Activated B cell treated with CpG ODN at 0.5 μM for 24 hours (primary cell): ENCODE data around the gene SPATC1L. TPM values are rescaled to one million over a fixed set of nuclear protein-coding genes. Genes with fewer than 3 reads are reported as not detected.
"Not testable (repeated sequence)": the region's sequence is repeated elsewhere in the genome, so short reads cannot be mapped to it uniquely, and the experiment has no call there.

Experiments used
- ATAC-seq: fragments of 200-7000 bp; cut with Tn5 transposase; one replicate; pipeline ENCODE4 v1.10.0; 2021; ENCODE audit warnings: low read depth, mild to moderate bottlenecking, moderate library complexity
- CTCF ChIA-PET: fragments of 350-600 bp; sonication (Branson Sonifier 250); formaldehyde crosslinking; loops from one replicate; lab custom pipeline; 2021; ENCODE audit warnings: antibody characterized with exemption; lab: Charles Lee
- POLR2A ChIA-PET: fragments of 350-600 bp; sonication (Branson Sonifier 250); formaldehyde crosslinking; loops from one replicate; lab custom pipeline; 2021; ENCODE audit warnings: antibody characterized with exemption; lab: Charles Lee
- DNase-seq: peaks from one replicate; pipeline ENCODE4 v3.0.0; 2022
- H3K27ac Mint-ChIP-seq: one replicate; pipeline ENCODE4 v1.8.0; 2020; ENCODE audit warnings: mixed read lengths
- H3K27me3 Mint-ChIP-seq: one replicate; pipeline ENCODE4 v1.8.0; 2021; ENCODE audit warnings: mixed read lengths
- H3K36me3 Mint-ChIP-seq: one replicate; pipeline ENCODE4 v1.8.0; 2021; ENCODE audit warnings: low read depth, mixed read lengths
- H3K4me1 Mint-ChIP-seq: one replicate; pipeline ENCODE4 v1.8.0; 2021; ENCODE audit warnings: mixed read lengths
- H3K4me3 Mint-ChIP-seq: one replicate; pipeline ENCODE4 v1.8.0; 2020; ENCODE audit warnings: mild to moderate bottlenecking, mixed read lengths
- H3K9me3 Mint-ChIP-seq: one replicate; pipeline ENCODE4 v1.8.0; 2020; ENCODE audit warnings: mixed read lengths
- intact Hi-C: fragments of 100-400 bp; cut with micrococcal nuclease; formaldehyde crosslinking; loops from one replicate; pipeline ENCODE4 v1.15.1; 2024
- total RNA-seq: library from RNA; stranded (reverse); gene quantifications from 2 replicates; pipeline ENCODE4 v1.2.3, GENCODE V29; 2022
- TF ChIP-seq, protein P1 (sequence below): fragments of 200-600 bp; IDR thresholded peaks from one replicate; pipeline ENCODE4 v1.8.0; 2022; ENCODE audit warnings: antibody characterized with exemption, mild to moderate bottlenecking

SPATC1L gene
- total RNA-seq, 1 donor from 2014 or later: 7.5 TPM

DNA sequence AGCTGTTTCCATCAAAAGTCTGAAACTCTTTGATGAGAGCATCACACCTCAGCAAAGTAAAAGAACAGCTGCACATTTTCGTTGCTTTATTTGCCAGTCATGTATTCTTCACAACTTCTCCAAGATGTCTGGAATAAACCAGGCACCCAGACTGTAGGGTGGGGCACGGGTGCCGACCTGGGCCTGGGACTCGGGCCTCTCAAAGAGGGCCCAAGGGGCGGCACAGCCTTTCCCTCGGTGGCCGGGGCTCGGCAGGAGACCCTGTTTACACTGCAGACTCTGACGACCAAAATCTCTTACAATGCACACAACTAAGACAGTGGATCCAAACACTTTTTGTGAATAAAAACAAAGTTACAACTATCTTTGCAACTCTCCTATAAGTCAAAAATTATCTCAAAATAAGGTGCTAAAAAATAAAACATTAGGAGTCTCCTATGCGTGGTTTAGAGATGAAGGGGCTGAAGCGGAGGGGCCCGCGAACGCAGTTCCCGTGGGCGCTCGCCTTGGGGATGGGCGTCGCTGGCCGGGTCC is 43.6 kb upstream of the SPATC1L start:
- intact Hi-C loops: loop anchor here (1.0 to 5.0 kb wide), 3 partner anchors 96 to 256 kb away; partner anchors contain the start of genes DIP2A and PCNT
- DNase-seq (no peak), ATAC-seq (no peak)
- Mint-ChIP-seq H3K27ac (peak overlapping the region; percentile 46), H3K9me3 (no peaks in the 10 kb centered on the region), H3K4me1 (peaks cover 39% of the 10 kb centered on the region), H3K4me3 (peak overlapping the region; percentile 86), H3K27me3 (no peaks in the 10 kb centered on the region), H3K36me3 (peaks cover 21% of the 10 kb centered on the region)
- TF ChIP-seq, protein P1, sequence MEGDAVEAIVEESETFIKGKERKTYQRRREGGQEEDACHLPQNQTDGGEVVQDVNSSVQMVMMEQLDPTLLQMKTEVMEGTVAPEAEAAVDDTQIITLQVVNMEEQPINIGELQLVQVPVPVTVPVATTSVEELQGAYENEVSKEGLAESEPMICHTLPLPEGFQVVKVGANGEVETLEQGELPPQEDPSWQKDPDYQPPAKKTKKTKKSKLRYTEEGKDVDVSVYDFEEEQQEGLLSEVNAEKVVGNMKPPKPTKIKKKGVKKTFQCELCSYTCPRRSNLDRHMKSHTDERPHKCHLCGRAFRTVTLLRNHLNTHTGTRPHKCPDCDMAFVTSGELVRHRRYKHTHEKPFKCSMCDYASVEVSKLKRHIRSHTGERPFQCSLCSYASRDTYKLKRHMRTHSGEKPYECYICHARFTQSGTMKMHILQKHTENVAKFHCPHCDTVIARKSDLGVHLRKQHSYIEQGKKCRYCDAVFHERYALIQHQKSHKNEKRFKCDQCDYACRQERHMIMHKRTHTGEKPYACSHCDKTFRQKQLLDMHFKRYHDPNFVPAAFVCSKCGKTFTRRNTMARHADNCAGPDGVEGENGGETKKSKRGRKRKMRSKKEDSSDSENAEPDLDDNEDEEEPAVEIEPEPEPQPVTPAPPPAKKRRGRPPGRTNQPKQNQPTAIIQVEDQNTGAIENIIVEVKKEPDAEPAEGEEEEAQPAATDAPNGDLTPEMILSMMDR: no peak
- ChIA-PET POLR2A (no interaction called here), CTCF (interaction anchor here (2.7 kb wide), 1 partner anchor 84 kb away, joined by 8 read pairs; no protein-coding TSS in a partner anchor)

DNA sequence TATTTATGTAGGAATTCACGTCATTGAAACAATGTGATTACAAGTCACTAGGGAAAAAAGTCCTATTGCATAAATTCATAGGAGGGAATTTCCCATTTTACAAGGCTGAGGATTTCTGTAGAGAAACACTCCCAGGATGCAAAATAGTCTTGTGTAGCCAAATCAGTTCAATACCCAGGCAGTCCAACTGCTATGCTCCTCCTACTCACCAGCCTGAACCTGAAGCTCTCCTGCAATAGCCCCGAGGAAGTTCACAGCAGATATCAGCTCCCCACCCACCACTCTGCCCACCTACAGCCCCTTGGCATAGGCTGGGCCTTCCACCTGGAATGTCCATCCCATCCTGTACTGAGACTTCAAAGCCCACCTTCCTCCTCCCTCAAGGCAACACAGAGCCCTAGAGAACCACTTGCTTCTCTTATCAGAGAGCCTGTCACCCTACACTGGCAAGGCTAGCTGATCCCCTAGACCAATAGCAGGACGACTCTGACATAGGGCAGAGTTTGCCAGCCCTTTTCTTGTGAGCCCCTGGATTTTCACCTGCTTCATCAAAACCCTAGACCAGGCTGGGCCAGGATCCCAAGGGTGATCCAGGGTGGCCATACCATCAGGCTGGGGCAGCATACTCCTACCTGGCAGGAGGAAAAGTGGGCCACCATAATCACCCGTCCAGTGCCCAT is 42.8 kb upstream of the SPATC1L start:
- CTCF ChIA-PET: interaction anchor here (2.7 kb wide), 1 partner anchor 83 kb away, joined by 8 read pairs; no protein-coding TSS in a partner anchor
- peaks cover 39% of the 10 kb centered on the region for H3K4me1 Mint-ChIP-seq
- DNase-seq: peak; percentile 15

DNA sequence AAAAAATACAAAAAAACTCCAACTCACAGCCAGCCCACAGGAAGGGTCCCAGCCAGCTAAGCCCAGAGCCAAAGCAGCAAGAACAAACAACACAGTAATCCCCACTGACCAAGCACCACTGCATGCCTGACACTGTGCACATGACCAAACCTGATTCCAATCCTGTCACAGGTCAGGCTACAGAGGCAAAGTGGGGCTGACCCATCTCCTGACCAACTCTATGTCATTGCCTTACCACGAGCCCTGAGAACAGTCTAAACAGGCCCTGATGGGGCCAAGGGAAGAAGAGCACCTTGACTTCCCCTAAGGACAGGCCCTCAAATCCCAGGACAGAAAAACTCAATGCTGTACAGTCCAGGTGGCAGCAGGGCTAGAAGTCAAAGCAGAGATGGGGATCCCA is 41.9 kb upstream of the SPATC1L start:
- peaks cover 39% of the 10 kb centered on the region for H3K4me1 Mint-ChIP-seq
- no peak for ATAC-seq
- H3K9me3 Mint-ChIP-seq: no peaks in the 10 kb centered on the region
- H3K36me3 Mint-ChIP-seq: peaks cover 32% of the 10 kb centered on the region
- no peaks in the 10 kb centered on the region for H3K27me3 Mint-ChIP-seq
- DNase-seq: no peak
- peak overlapping the region; percentile 41 for H3K4me3 Mint-ChIP-seq
- POLR2A ChIA-PET: no interaction called here
- intact Hi-C loops: loop anchor here (5.0 kb wide), 1 partner anchor 254 kb away; no protein-coding TSS in a partner anchor
- CTCF ChIA-PET: no interaction called here
- TF ChIP-seq, protein P1: no peak
- H3K27ac Mint-ChIP-seq: no peak overlapping the region

More for the DNA sequence above, 42.8 kb upstream of the SPATC1L start:
- Mint-ChIP-seq H3K27ac (peak overlapping the region; percentile 63), H3K9me3 (no peaks in the 10 kb centered on the region), H3K4me3 (peak overlapping the region; percentile 86), H3K27me3 (no peaks in the 10 kb centered on the region), H3K36me3 (peaks cover 29% of the 10 kb centered on the region)
- no peak for ATAC-seq
- POLR2A ChIA-PET: no interaction called here
- intact Hi-C loops: loop anchor here (5.0 kb wide), 1 partner anchor 255 kb away; no protein-coding TSS in a partner anchor
- TF ChIP-seq, protein P1: no peak

DNA sequence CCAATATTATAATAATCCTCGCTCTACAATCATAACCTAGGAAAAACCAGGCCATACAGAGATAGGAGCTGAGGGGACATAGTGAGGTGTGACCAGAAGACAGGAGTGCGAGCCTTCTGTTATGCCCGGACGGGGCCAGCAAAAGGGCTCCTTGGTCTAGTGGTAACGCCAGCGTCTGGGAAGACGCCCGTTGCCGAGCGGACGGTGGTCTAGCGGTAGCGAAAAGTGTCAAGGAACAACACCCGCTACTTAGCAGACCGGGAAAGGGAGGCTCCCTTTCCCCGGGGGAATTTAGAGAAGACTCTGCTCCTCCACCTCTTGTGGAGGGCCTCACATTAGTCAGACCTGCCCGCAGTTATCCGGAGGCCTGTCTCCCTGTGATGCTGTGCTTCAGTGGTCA is 39.4 kb upstream of the SPATC1L start:
- ATAC-seq, H3K4me3 Mint-ChIP-seq, DNase-seq, H3K27me3 Mint-ChIP-seq, POLR2A ChIA-PET, H3K27ac Mint-ChIP-seq, intact Hi-C loops, CTCF ChIA-PET, H3K9me3 Mint-ChIP-seq: not testable (repeated sequence)
- H3K4me1 Mint-ChIP-seq: peaks cover 28% of the 10 kb centered on the region
- peaks cover 48% of the 10 kb centered on the region for H3K36me3 Mint-ChIP-seq

DNA sequence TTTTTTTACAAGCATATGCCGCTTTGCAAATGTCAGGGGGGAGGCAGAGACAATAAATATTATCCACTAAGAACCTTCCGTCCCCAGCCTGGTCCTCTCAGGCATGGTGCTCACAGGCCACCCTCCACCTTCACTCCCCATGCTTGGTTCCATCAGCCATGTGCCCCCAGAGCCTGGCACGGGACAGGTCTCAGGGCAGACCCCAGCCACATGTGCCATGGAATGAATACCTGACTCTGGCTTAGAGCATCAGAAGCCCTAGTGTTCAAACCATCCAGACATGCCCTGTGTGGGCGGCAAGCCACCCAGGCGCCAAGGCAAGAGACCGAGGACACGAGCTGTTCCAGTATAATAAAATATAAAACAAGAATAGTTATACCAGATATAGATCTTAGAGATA is 39.0 kb upstream of the SPATC1L start:
- Mint-ChIP-seq H3K36me3 (peaks cover 48% of the 10 kb centered on the region), H3K4me3 (no peak overlapping the region), H3K27me3 (no peaks in the 10 kb centered on the region), H3K27ac (no peak overlapping the region), H3K4me1 (peaks cover 28% of the 10 kb centered on the region), H3K9me3 (no peaks in the 10 kb centered on the region)
- CTCF ChIA-PET: no interaction called here
- DNase-seq (no peak), ATAC-seq (no peak)
- intact Hi-C loops: no loop called here
- TF ChIP-seq, protein P1: no peak
- POLR2A ChIA-PET: no interaction called here
